OCI-LY3 (cell line): ENCODE results near the gene ALG3.

Experiments used
- H2AFZ ChIP-seq: fragments of 200-600, 300-600 bp; shearing (Covaris generic); 2 replicates; pipeline ENCODE4 v1.6.0; 2014; ENCODE audit warnings: antibody characterized with exemption, low read depth, low read length
- H3K27ac ChIP-seq: fragments of 200-600, 300-600 bp; sonication (generic); 2 replicates; pipeline ENCODE4 v1.5.1; 2014; ENCODE audit warnings: mild to moderate bottlenecking, low read length, moderate library complexity, mixed read lengths
- H3K27me3 ChIP-seq: fragments of 200-600, 300-600 bp; sonication (generic); 2 replicates; pipeline ENCODE4 v1.6.1; 2014; ENCODE audit warnings: low read depth, low read length, mixed read lengths
- H3K36me3 ChIP-seq: fragments of 200-600, 300-600 bp; sonication (generic); replicated peaks from 2 replicates; pipeline ENCODE3; 2014; ENCODE audit warnings: low read depth, low read length, mixed read lengths
- H3K4me1 ChIP-seq: fragments of 300-600, 200-600 bp; sonication (generic); 2 replicates; pipeline ENCODE4 v1.6.1; 2014; ENCODE audit warnings: low read length, mixed read lengths
- H3K4me2 ChIP-seq: fragments of 200-600, 300-600 bp; sonication (generic); 2 replicates; pipeline ENCODE4 v1.6.1; 2014; ENCODE audit warnings: low read length, mixed read lengths
- H3K4me3 ChIP-seq: fragments of 300-600, 200-600 bp; sonication (generic); 2 replicates; pipeline ENCODE4 v1.5.1; 2014; ENCODE audit warnings: antibody characterized with exemption, mild to moderate bottlenecking, low read length, moderate library complexity
- H3K79me2 ChIP-seq: fragments of 300-600, 200-600 bp; shearing (Covaris generic); 2 replicates; pipeline ENCODE4 v1.6.1; 2014; ENCODE audit warnings: mild to moderate bottlenecking, low read length, mixed read lengths
- H3K9ac ChIP-seq: fragments of 300-600, 200-600 bp; shearing (Covaris generic); 2 replicates; pipeline ENCODE4 v1.6.0; 2014; ENCODE audit warnings: mild to moderate bottlenecking, low read length, moderate library complexity
- H3K9me3 ChIP-seq: fragments of 200-600, 300-600 bp; shearing (Covaris generic); 2 replicates; pipeline ENCODE4 v1.6.1; 2014; ENCODE audit warnings: low read length, mixed read lengths; ENCODE audit not compliant: insufficient read depth
- H4K20me1 ChIP-seq: fragments of 200-600, 300-600 bp; sonication (generic); 2 replicates; pipeline ENCODE4 v1.6.1; 2016; ENCODE audit warnings: low read length, mixed read lengths; ENCODE audit not compliant: insufficient read depth
- EZH2phosphoT487 ChIP-seq: fragments of 200-600 bp; shearing (Covaris generic); IDR thresholded peaks from 2 replicates; pipeline ENCODE4 v1.6.1; 2018; ENCODE audit warnings: antibody characterized with exemption, mixed run types, low read depth
- TF ChIP-seq, protein P1 (sequence below): fragments of 200-600, 300-600 bp; sonication (generic); IDR thresholded peaks from 2 replicates; pipeline ENCODE4 v1.5.1; 2014; ENCODE audit warnings: antibody characterized with exemption, low read length, low read depth

The ALG3 gene

DNA sequence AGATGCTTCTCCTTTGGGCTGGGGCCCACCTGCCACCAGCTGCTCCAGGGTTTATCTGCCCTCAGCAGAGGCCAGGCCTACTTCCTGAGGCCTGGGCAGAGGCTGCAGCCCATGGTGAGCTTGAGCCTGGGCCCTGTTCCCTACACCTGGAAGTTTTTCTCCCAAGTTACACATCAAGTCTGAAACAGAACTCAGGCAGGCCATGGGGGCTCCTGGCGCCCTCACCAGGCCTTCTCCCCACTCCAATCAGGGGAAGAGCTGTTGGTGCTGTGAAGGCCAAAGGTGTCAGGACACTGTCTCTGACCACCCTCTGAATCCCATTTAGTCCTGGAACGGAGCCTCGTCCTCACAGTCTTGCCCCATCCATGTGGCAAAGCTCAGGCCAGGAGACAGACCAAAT, 12.1 kb downstream of the ALG3 start:
- Histone ChIP-seq H2AFZ (no peak overlapping the region), H3K9ac (no peak overlapping the region), H4K20me1 (no peaks in the 10 kb centered on the region), H3K36me3 (no peaks in the 10 kb centered on the region), H3K27me3 (no peaks in the 10 kb centered on the region), H3K79me2 (no peaks in the 10 kb centered on the region), H3K27ac (no peak overlapping the region), H3K4me1 (no peaks in the 10 kb centered on the region), H3K4me3 (no peak overlapping the region), H3K4me2 (no peak overlapping the region), H3K9me3 (no peaks in the 10 kb centered on the region)
- TF ChIP-seq, protein P1, sequence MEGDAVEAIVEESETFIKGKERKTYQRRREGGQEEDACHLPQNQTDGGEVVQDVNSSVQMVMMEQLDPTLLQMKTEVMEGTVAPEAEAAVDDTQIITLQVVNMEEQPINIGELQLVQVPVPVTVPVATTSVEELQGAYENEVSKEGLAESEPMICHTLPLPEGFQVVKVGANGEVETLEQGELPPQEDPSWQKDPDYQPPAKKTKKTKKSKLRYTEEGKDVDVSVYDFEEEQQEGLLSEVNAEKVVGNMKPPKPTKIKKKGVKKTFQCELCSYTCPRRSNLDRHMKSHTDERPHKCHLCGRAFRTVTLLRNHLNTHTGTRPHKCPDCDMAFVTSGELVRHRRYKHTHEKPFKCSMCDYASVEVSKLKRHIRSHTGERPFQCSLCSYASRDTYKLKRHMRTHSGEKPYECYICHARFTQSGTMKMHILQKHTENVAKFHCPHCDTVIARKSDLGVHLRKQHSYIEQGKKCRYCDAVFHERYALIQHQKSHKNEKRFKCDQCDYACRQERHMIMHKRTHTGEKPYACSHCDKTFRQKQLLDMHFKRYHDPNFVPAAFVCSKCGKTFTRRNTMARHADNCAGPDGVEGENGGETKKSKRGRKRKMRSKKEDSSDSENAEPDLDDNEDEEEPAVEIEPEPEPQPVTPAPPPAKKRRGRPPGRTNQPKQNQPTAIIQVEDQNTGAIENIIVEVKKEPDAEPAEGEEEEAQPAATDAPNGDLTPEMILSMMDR = no peak
- TF ChIP-seq EZH2phosphoT487 = no peak

DNA sequence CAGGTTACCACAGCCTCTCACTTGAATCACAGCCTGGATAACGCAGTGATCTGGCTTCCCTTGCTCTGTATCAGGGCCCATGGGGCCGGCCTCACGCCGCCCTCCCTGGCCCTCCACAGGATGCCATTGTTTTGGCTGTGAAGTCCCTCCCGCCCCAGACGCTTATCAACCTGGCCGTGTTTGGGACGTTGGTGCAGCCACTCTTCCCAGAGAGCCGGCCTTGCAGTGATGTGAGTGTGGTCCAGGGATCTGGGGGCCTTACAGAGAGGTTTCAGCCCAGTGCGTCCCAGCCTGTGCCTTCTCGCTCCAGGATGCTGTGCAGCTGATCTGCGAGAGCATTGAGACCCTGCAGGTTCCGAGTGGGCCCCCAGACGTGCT, 12.7 kb downstream of the ALG3 start:
- Histone ChIP-seq H3K36me3 (no peaks in the 10 kb centered on the region), H2AFZ (no peak overlapping the region), H3K9me3 (no peaks in the 10 kb centered on the region), H3K4me2 (no peak overlapping the region), H3K27ac (no peak overlapping the region), H3K79me2 (no peaks in the 10 kb centered on the region), H3K9ac (no peak overlapping the region), H3K4me1 (no peaks in the 10 kb centered on the region), H3K4me3 (no peak overlapping the region), H3K27me3 (no peaks in the 10 kb centered on the region), H4K20me1 (no peaks in the 10 kb centered on the region)
- TF ChIP-seq, protein P1 = no peak
- TF ChIP-seq EZH2phosphoT487 = no peak

DNA sequence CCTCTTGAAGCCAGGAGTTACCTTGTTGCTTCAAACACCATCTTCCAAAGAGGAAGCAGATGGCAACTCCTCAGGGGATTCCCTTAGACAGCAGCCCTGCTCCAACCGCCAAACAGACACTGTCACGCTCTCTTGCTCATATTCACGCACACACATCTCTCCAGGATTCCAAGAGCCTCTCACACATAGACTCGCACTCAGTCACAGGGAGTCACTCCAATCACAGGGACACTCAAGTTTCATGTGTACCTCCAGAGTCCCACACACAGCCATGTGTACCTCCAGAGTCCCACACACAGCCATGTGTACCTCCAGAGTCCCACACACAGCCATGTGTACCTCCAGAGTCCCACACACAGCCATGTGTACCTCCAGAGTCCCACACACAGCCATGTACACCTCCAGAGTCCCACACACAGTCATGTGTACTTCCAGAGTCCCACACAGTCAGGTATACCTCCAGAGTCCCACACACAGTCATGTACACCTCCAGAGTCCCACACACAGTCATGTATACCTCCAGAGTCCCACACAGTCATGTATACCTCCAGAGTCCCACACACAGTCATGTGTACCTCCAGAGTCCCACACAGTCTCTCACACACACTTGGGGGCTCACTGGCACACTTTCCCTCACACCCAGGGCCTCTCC, 13.3 kb downstream of the ALG3 start:
- Histone ChIP-seq H3K9ac (no peak overlapping the region), H3K9me3 (no peaks in the 10 kb centered on the region), H3K79me2 (no peaks in the 10 kb centered on the region), H3K4me3 (no peak overlapping the region), H3K27me3 (no peaks in the 10 kb centered on the region), H3K36me3 (no peaks in the 10 kb centered on the region), H2AFZ (no peak overlapping the region), H4K20me1 (no peaks in the 10 kb centered on the region), H3K4me2 (no peak overlapping the region), H3K27ac (no peak overlapping the region), H3K4me1 (no peaks in the 10 kb centered on the region)
- TF ChIP-seq, protein P1 = no peak
- TF ChIP-seq EZH2phosphoT487 = no peak

DNA sequence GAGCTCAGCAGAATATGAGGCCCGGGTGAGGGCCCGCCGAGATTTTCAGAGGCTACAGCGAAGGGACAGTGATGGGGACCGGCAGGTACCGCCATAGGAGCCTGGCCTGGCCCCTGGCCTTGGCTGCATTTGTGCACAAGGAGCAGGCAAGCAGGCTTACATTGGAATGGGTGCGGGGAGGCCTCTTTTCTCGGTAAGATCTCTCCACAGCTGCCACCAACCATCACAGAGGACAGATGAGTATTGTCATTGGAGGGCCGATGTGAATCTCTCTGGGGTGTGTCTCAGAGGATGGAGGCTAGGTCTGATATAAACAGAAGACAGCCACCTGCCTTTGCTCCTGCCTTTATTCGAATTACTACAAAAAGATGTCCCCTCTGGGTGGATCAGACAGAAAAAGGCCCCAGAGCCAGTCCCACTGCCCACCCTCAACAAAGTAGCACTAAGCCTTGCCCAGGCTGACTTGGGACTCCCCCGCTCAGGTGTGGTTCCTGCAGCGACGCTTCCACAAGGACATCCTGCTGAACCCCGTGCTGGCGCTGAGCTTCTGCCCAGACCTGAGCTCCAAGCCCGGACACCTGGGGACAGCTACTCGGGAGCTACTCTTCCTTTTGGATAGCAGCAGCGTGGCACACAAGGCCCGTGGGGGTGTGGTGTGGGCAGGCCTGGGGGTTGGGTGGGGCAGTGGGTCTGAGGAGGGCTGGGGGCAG, 13.9 kb downstream of the ALG3 start:
- no peak overlapping the region for H3K4me2 ChIP-seq
- H3K4me3 ChIP-seq = no peak overlapping the region
- H3K4me1 ChIP-seq = no peaks in the 10 kb centered on the region
- no peaks in the 10 kb centered on the region for H3K79me2 ChIP-seq
- no peaks in the 10 kb centered on the region for H4K20me1 ChIP-seq
- TF ChIP-seq, protein P1 = no peak
- no peak for TF ChIP-seq EZH2phosphoT487
- no peak overlapping the region for H3K27ac ChIP-seq
- no peaks in the 10 kb centered on the region for H3K27me3 ChIP-seq
- H3K9me3 ChIP-seq = no peaks in the 10 kb centered on the region
- H3K36me3 ChIP-seq = no peaks in the 10 kb centered on the region
- no peak overlapping the region for H2AFZ ChIP-seq
- H3K9ac ChIP-seq = no peak overlapping the region
